ENCODE results near the gene RPS3. TPM values are rescaled to one million over a fixed set of nuclear protein-coding genes. Genes with fewer than 3 reads are reported as not detected.

The RPS3 gene
- polyA plus RNA-seq, 3 donors: 1,248 to 1,563 (median 1,448) TPM

DNA sequence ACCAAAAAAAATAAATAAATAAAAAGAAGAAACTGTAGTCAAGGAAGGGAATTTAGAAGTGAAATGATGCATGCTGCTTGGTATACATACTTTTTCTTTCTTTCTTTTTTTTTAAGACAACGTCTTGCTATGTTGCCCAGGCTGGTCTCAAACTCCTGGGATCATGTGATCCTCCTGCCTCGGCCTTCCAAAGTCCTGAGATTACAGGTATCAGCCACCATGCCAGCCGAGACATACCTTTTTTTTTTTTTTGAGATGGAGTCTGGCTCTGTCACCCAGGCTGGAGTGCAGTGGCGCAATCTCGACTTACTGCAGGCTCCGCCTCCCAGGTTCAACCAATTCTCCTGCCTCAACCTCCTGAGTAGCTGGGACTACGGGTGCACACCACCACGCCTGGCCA, 26.1 kb upstream of the RPS3 start:
- Mint-ChIP-seq H3K9me3 (peaks cover 0 to 1% (median 0%) of the 10 kb centered on the region in 7 donors), H3K4me1 (peaks cover 39% of the 10 kb centered on the region), H3K4me3 (no peak overlapping the region), H3K27ac (no peak overlapping the region), H3K27me3 (ENCODE audit: low read depth in 3 of 3) (no peaks in the 10 kb centered on the region), H3K36me3 (no peaks in the 10 kb centered on the region)
- Histone ChIP-seq H3K27ac (ENCODE audit: low read depth in 1 of 2, low read length in 2 of 2) (no peak overlapping the region), H3K4me3 (replicated peaks in 1 of 3; ENCODE audit: low read depth in 2 of 3, low read length in 3 of 3) (no peak overlapping the region), H3K4me1 (ENCODE audit: control insufficient read depth in 1 of 2, insufficient read depth in 2 of 2, low read length in 2 of 2) (peaks cover 35 to 44% of the 10 kb centered on the region in 2 donors), H3K79me2 (ENCODE audit: insufficient read depth, low read length) (no peaks in the 10 kb centered on the region), H4K20me1 (ENCODE audit: insufficient read depth, low read length) (no peaks in the 10 kb centered on the region), H3K27me3 (ENCODE audit: control insufficient read depth in 2 of 2, insufficient read depth in 2 of 2, low read length in 2 of 2) (no peaks in the 10 kb centered on the region), H3K9me3 (replicated peaks in 1 of 2; ENCODE audit: control insufficient read depth in 1 of 2, insufficient read depth in 1 of 2, low read length in 2 of 2) (no peaks in the 10 kb centered on the region), H3K36me3 (replicated peaks in 1 of 2; ENCODE audit: control insufficient read depth in 1 of 2, insufficient read depth in 2 of 2, low read length in 2 of 2) (no peaks in the 10 kb centered on the region), H2AFZ (ENCODE audit: insufficient read depth, low read depth, low read length, poor library complexity, severe bottlenecking) (no peak overlapping the region), H3K4me2 (replicated peaks; ENCODE audit: extremely low read depth, low read length, poor library complexity, severe bottlenecking) (no peak overlapping the region), H3K9ac (ENCODE audit: insufficient read depth, low read length, poor library complexity, severe bottlenecking) (no peak overlapping the region)
- no peak for DNase-seq
- TF ChIP-seq, protein P1, sequence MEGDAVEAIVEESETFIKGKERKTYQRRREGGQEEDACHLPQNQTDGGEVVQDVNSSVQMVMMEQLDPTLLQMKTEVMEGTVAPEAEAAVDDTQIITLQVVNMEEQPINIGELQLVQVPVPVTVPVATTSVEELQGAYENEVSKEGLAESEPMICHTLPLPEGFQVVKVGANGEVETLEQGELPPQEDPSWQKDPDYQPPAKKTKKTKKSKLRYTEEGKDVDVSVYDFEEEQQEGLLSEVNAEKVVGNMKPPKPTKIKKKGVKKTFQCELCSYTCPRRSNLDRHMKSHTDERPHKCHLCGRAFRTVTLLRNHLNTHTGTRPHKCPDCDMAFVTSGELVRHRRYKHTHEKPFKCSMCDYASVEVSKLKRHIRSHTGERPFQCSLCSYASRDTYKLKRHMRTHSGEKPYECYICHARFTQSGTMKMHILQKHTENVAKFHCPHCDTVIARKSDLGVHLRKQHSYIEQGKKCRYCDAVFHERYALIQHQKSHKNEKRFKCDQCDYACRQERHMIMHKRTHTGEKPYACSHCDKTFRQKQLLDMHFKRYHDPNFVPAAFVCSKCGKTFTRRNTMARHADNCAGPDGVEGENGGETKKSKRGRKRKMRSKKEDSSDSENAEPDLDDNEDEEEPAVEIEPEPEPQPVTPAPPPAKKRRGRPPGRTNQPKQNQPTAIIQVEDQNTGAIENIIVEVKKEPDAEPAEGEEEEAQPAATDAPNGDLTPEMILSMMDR (IDR thresholded peaks at IDR 0.05): no peak
- 100% methylated on average over 1 of the region's 8 CpGs for WGBS (ENCODE audit: insufficient coverage)
- intact Hi-C loops (cut with micrococcal nuclease): no loop called here

DNA sequence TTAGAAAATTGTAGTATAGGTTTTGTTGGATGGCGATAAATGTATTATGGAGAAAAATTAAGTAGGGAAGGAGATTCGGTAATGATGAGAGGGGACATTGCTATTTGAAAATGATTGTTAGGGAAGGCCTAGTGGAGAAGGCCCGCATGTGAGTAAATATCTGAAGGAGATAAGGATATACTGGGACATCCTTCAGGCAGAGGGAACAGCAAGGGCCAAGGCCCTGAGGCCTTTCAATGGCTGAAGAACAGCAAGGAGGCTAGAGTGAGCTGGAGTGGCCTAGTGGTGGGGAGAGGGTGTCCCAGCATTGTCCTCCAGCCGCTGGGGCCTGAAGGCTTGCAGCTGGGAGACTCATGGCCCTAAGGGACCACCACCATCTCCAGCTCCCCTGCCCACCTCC, 24.7 kb upstream of the RPS3 start:
- peaks cover 25 to 35% of the 10 kb centered on the region in 2 donors for H3K4me1 ChIP-seq (ENCODE audit: control insufficient read depth in 1 of 2, insufficient read depth in 2 of 2, low read length in 2 of 2)
- no peaks in the 10 kb centered on the region for H3K79me2 ChIP-seq (ENCODE audit: insufficient read depth, low read length)
- H3K4me2 ChIP-seq (replicated peaks; ENCODE audit: extremely low read depth, low read length, poor library complexity, severe bottlenecking): no peak overlapping the region
- Mint-ChIP-seq H3K4me1 (peaks cover 30% of the 10 kb centered on the region), H3K36me3 (no peaks in the 10 kb centered on the region), H3K27me3 (ENCODE audit: low read depth in 3 of 3) (no peaks in the 10 kb centered on the region), H3K27ac (peak overlapping the region in 1 of 7 donors; percentile 48), H3K4me3 (no peak overlapping the region), H3K9me3 (no peaks in the 10 kb centered on the region)
- H4K20me1 ChIP-seq (ENCODE audit: insufficient read depth, low read length): no peaks in the 10 kb centered on the region
- H3K9ac ChIP-seq (ENCODE audit: insufficient read depth, low read length, poor library complexity, severe bottlenecking): no peak overlapping the region
- no peak for DNase-seq
- H3K36me3 ChIP-seq (replicated peaks in 1 of 2; ENCODE audit: control insufficient read depth in 1 of 2, insufficient read depth in 2 of 2, low read length in 2 of 2): no peaks in the 10 kb centered on the region
- intact Hi-C loops (cut with micrococcal nuclease): no loop called here
- H2AFZ ChIP-seq (ENCODE audit: insufficient read depth, low read depth, low read length, poor library complexity, severe bottlenecking): no peak overlapping the region
- H3K27me3 ChIP-seq (ENCODE audit: control insufficient read depth in 2 of 2, insufficient read depth in 2 of 2, low read length in 2 of 2): no peaks in the 10 kb centered on the region
- TF ChIP-seq, protein P1 (IDR thresholded peaks at IDR 0.05): no peak
- WGBS (ENCODE audit: insufficient coverage): 98% methylated on average over 3 of the region's 4 CpGs
- no peaks in the 10 kb centered on the region for H3K9me3 ChIP-seq (replicated peaks in 1 of 2; ENCODE audit: control insufficient read depth in 1 of 2, insufficient read depth in 1 of 2, low read length in 2 of 2)
- H3K27ac ChIP-seq (ENCODE audit: low read depth in 1 of 2, low read length in 2 of 2): no peak overlapping the region
- H3K4me3 ChIP-seq (replicated peaks in 1 of 3; ENCODE audit: low read depth in 2 of 3, low read length in 3 of 3): no peak overlapping the region

All from CD14-positive monocyte (primary cell).